ENCODE measurements around the gene ZFAND4. TPM values are rescaled to one million over a fixed set of nuclear protein-coding genes. Genes with fewer than 3 reads are reported as not detected.
"Not testable (repeated sequence)": the region's sequence is repeated elsewhere in the genome, so short reads cannot be mapped to it uniquely, and the experiment has no call there.

The ZFAND4 gene
- total and polyA plus RNA-seq, 9 of the 15 experiments (the other 6 are each of a cell fraction or from before 2014, with no cell fraction given) = 0.42 to 3.0 (median 1.5) TPM

GRCh38 chr10:45575032-45575761 lies 97.4 kb downstream of the ZFAND4 start:
- peak in 1 of 4 experiments; percentile 60 for DNase-seq (ENCODE audit: extremely low read depth in 1 of 4, low spot score in 3 of 4)
- Histone ChIP-seq H3K79me2 (ENCODE audit: control insufficient read depth, insufficient read depth, low read length) (peaks cover 31% of the 10 kb centered on the region), H3K4me2 (ENCODE audit: insufficient read depth, low read length) (peak overlapping the region; percentile 10), H2AFZ (ENCODE audit: low read depth, low read length) (peak overlapping the region; percentile 18; the same call in 1 of the 2 replicates), H3K4me1 (replicated peaks in 1 of 2; ENCODE audit: control insufficient read depth in 2 of 2, insufficient read depth in 2 of 2, low read length in 2 of 2) (peaks cover 0 to 16% of the 10 kb centered on the region in 2 experiments; a peak in 2 of 5 replicates), H3K27ac (ENCODE audit: extremely low read depth, low read depth, low read length) (peak overlapping the region; percentile 51)
- H3K9me3 ChIP-seq (replicated peaks; ENCODE audit: control insufficient read depth, insufficient read depth, low read depth, low read length); H3K36me3 ChIP-seq (ENCODE audit: control insufficient read depth, insufficient read depth, low read length); BruUV-seq (replicated peaks); H3K4me3 ChIP-seq; H3K27me3 ChIP-seq (ENCODE audit: control insufficient read depth in 2 of 2, insufficient read depth in 2 of 2, low read length in 2 of 2); POLR2A ChIA-PET; H3K9ac ChIP-seq (ENCODE audit: insufficient read depth in 1 of 2, low read depth in 2 of 2, low read length in 2 of 2); H3K9me1 ChIP-seq (ENCODE audit: control insufficient read depth, insufficient read depth, low read length); H4K20me1 ChIP-seq (replicated peaks; ENCODE audit: control insufficient read depth, insufficient read depth, low read length); in situ Hi-C loops (cut with MboI); intact Hi-C loops (cut with micrococcal nuclease); CTCF ChIA-PET (ENCODE audit: low intra/inter-chr PET ratio): not testable (repeated sequence)
- peak; percentile 67 for ATAC-seq
- 0 out of 2 replicates have a peak, but pooled peaks have one; percentile 14 for TF ChIP-seq NFE2 (IDR thresholded peaks at IDR 0.05; ENCODE audit: low read depth)
- peak; percentile 31; the same call in 1 of the 2 replicates for TF ChIP-seq TCF3 (CRISPR knock-in tag; IDR thresholded peaks at IDR 0.05)
- 0 out of 2 replicates have a peak, but pooled peaks have one; percentile 32 for TF ChIP-seq NCOR1 (IDR thresholded peaks at IDR 0.05)
- peak; percentile 39; the same call in 1 of the 2 replicates for TF ChIP-seq DPF2 (IDR thresholded peaks at IDR 0.05)
- TF ChIP-seq PKNOX1 (IDR thresholded peaks at IDR 0.05) = peak; percentile 58; the same call in 1 of the 2 replicates
- TF ChIP-seq MEIS2 (IDR thresholded peaks at IDR 0.05; ENCODE audit: partially characterized antibody) = peak; percentile 37
- TF ChIP-seq MLLT1 (IDR thresholded peaks at IDR 0.05) = 0 out of 4 replicates have a peak, but pooled peaks of 1 of the 2 experiments have one; percentile 31
- TF ChIP-seq CBFA2T2 (conservative IDR thresholded peaks at IDR 0.05) = peak; percentile 25; the same call in 1 of the 2 replicates
- TF ChIP-seq HDAC1 (IDR thresholded peaks at IDR 0.05) = 0 out of 4 replicates have a peak, but pooled peaks of 1 of the 2 experiments have one; percentile 18
- peak; percentile 26; the same call in 1 of the 2 replicates for TF ChIP-seq EGR1 (conservative IDR thresholded peaks at IDR 0.05)
- 0 out of 2 replicates have a peak, but pooled peaks have one; percentile 31 for TF ChIP-seq TAL1 (IDR thresholded peaks at IDR 0.05)
- peak; percentile 62 for TF ChIP-seq SOX6 (IDR thresholded peaks at IDR 0.05)
- TF ChIP-seq CBFA2T3 (IDR thresholded peaks at IDR 0.05) = peak; percentile 54
- peak; percentile 59 for TF ChIP-seq ARID1B (IDR thresholded peaks at IDR 0.05)
- TF ChIP-seq ZNF384 (IDR thresholded peaks at IDR 0.05; ENCODE audit: low read depth, low read length) = 0 out of 2 replicates have a peak, but pooled peaks have one; percentile 23
- peak; percentile 74 for FAIRE-seq
- 26% methylated on average over 11 of the region's 11 CpGs for WGBS (ENCODE audit: insufficient coverage, low coverage, missing lambda C conversion rate)
